Measurements from ENCODE around the gene ACAP1.
A peak's percentile ranks its signal among the peaks of the same experiment; 100 is the strongest.
"Not testable (repeated sequence)": the region's sequence is repeated elsewhere in the genome, so short reads cannot be mapped to it uniquely, and the experiment has no call there.

The ACAP1 gene

GRCh38 chr17:7355573-7355972 lies 19.2 kb downstream of the ACAP1 start:
- DNase-seq, result no peak

GRCh38 chr17:7356072-7356549 lies 19.8 kb downstream of the ACAP1 start:
- DNase-seq, result peak; percentile 44 to 63

GRCh38 chr17:7356756-7357155 lies 20.4 kb downstream of the ACAP1 start:
- DNase-seq, result no peak

- DNase-seq, result no peak
These were observed 21.1 kb downstream of the ACAP1 start for GRCh38 chr17:7357381-7357780.

- DNase-seq, result no peak
These were observed 25.6 kb downstream of the ACAP1 start for GRCh38 chr17:7361906-7362305.

- DNase-seq, result no peak
These were observed 27.0 kb downstream of the ACAP1 start for GRCh38 chr17:7363311-7363710.

GRCh38 chr17:7365963-7366362 lies 29.6 kb downstream of the ACAP1 start:
- DNase-seq, result not testable (repeated sequence)

GRCh38 chr17:7367083-7367482 lies 30.8 kb downstream of the ACAP1 start:
- no peak for DNase-seq

- no peak for DNase-seq
These were observed 31.7 kb downstream of the ACAP1 start for GRCh38 chr17:7367918-7368598.

GRCh38 chr17:7368599-7368994 lies 32.3 kb downstream of the ACAP1 start:
- DNase-seq, result not testable (repeated sequence)

GRCh38 chr17:7369825-7370224 lies 33.5 kb downstream of the ACAP1 start:
- DNase-seq, result no peak

GRCh38 chr17:7370853-7371252 lies 34.5 kb downstream of the ACAP1 start:
- DNase-seq, result no peak

- DNase-seq, result no peak
These were observed 38.0 kb downstream of the ACAP1 start for GRCh38 chr17:7374353-7374752.

- DNase-seq, result no peak
These were observed 42.8 kb downstream of the ACAP1 start for GRCh38 chr17:7379134-7379533.

- DNase-seq, result peak in 1 of 2 experiments; percentile 48
These were observed 44.0 kb downstream of the ACAP1 start for GRCh38 chr17:7380321-7380720.

GRCh38 chr17:7380855-7381683 lies 44.7 kb downstream of the ACAP1 start, which contains the start of gene TNK1:
Gene TNK1 (plus strand): TSS chr17:7381089. CDS start chr17:7382927, 1,838 bp downstream.
- DNase-seq, result no peak

- no peak for DNase-seq
These were observed 46.6 kb downstream of the ACAP1 start for GRCh38 chr17:7382901-7383300.

- no peak for DNase-seq
These were observed 47.0 kb downstream of the ACAP1 start for GRCh38 chr17:7383371-7383741.

GRCh38 chr17:7383742-7384488 lies 47.6 kb downstream of the ACAP1 start:
- peak in 1 of 2 experiments; percentile 37 for DNase-seq

- DNase-seq, result no peak
These were observed 48.3 kb downstream of the ACAP1 start for GRCh38 chr17:7384489-7385081.

GRCh38 chr17:7388856-7389255 lies 52.5 kb downstream of the ACAP1 start:
- no peak for DNase-seq

GRCh38 chr17:7389924-7390910 lies 53.9 kb downstream of the ACAP1 start:
- DNase-seq, result no peak

Data from NCI-H2081 (cell line).